NCI-H1694 treated with DMSO at 0.1 percent for 48 hours (cell line): ENCODE measurements around the gene ITPR2.

Source experiments
- DNase-seq: peaks from one replicate; lab custom pipeline; 2025; lab: John Stamatoyannopoulos, UW

The ITPR2 gene

DNA sequence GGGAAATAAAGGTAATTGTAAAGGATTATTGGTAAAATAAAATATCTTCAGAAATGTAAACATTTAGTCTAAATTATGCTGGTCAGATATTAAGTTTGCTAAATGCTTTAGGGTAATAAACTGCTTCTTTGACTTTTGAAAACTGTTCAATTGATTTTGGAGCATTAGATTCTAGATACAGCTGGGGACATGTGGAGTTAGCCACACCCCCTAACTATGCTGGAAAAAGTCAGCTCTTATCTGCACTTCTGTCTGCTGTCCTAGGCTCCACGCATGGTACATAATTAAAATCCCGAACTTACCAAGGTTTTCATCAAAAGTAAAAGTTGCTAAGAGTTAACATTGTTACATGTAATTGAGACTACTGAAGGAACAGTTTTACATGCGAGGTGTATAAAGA lies 78.8 kb downstream of the ITPR2 start:
- DNase-seq, result no peak

DNA sequence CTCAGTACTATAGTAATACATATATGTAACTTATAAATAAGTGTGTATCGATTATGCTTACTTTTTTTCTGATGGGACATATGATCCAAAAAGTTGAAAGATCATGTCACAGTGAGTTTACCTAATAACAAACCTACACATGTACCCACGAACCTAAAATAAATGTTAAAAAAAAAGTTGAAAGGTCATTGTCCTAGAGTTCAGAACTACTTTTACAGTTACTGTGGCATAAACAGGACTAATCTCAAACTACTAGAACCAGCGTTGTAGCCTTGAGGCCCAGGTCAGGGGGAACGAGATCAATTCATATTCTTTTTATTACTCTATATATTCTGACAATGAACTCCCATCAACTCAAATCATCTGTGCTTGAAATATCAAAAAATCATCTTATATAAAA lies 81.8 kb downstream of the ITPR2 start:
- DNase-seq, result no peak

DNA sequence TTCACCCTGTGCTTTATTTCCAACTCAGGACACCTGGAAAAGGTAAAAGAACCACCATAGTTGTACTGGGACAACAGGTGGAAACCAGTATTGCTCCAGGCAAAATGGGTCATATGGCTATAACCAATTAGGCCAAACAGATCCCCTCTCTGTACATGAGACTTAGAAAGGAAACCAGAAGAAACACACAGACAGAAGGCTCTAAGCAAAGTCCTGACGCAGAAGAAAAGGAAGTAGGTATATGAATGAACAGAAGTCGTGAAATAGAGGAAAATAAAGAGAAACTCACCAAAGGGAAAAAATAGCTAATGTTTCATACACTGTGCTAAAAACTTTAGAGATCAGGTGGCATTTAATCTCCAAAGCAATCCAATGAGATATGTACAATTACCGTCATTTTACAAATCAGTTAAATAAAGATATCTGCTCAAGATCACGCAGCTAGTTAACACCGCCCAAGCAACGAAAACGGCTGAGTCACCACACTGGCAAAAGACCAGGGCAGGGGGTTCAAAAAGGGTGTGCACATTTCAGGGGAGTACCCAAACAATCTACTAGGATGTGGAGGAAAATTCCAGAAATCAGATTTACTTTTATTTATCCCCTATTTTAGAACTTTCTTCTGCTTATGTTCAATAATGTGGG lies 82.3 kb downstream of the ITPR2 start:
- no peak for DNase-seq

DNA sequence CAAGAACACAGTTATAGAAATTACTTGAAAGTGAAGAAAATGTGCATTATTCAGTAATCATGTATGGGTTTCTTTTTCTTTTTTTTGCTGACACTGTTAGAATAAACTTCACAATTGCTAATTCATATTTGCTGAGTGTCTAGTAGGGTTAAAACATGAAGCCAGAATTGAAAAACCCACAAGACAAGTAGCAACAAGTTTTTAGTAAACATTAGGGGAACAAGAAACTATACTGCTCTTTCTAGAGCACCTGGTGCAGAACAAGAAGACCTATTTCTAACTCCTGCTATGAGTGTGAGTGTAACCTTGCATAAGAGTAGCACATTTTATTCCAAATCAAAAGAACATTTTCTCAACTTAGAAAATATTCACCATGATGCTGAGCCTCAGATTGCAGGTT lies 83.2 kb downstream of the ITPR2 start:
- DNase-seq, result no peak

DNA sequence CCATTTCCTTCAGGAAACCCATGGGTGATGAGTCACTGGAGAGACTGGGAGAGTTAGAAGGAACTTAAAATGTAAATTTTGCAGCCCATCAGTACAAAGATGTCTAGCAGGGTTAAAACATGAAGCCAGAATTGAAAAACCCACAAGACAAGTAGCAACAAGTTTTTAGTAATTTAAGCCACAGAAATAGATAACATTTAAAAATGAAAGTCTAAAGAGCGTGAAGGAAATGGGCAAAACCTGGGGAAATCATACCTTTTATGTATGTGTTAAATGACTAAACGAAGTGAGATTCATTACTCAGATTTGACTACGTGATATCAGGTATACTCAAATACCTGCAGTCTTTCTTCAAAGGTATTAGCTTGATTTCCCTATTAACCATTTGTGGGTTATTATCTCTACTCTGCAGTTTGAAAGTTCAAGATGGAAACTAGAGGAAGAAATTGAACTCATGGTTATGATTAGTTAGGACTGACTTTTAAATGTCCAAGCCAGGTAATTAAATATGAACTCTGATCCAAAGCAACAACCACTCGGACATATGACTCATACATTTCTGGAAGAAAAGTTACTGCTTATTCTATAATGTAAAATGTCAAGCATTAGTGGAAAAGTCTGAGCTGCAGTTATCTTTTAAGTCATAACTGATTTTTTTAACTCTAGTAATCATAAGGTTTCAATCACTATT lies 84.1 kb downstream of the ITPR2 start:
- no peak for DNase-seq

DNA sequence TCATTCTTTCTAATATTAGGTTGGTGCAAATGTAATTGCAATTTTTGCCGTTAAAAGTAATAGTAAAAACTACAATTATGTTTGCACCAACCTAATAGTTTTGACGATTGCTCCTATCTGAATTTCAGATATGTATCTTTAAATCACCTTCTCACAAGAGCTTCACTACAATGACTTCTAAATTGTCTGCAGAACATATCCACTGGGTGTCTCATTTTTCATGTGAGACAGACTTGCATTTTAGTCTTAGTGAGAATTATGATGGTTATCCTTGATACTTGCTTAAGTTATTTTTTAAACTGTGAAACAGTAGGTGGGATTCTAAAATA lies 84.6 kb downstream of the ITPR2 start:
- no peak for DNase-seq

DNA sequence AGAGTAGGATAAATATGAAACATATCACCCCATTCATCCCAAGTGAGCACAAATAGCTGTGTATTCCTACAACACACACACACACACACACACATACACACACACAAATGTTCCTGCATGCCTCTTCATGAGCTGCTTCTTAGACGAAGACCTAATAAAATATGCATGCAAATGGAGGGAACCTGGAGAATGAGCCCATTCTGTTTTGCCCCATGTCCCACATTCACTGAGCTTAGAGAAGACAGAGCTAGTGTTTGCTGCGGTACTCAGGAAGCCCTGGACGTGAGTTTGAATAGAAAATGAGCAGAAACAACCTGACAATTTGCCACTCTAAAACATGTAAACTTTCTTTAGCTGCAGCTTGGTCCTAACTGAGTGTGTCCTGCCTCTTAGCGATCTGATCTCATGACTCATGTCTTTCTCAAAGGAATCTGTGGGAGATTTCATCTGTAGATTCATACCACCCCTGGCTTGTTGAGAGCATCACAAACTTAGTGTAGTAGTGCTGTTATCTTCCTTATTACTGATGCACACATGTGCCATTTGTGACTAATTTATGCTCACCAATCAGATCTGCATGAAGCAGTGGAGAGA lies 86.8 kb downstream of the ITPR2 start:
- DNase-seq, result no peak

DNA sequence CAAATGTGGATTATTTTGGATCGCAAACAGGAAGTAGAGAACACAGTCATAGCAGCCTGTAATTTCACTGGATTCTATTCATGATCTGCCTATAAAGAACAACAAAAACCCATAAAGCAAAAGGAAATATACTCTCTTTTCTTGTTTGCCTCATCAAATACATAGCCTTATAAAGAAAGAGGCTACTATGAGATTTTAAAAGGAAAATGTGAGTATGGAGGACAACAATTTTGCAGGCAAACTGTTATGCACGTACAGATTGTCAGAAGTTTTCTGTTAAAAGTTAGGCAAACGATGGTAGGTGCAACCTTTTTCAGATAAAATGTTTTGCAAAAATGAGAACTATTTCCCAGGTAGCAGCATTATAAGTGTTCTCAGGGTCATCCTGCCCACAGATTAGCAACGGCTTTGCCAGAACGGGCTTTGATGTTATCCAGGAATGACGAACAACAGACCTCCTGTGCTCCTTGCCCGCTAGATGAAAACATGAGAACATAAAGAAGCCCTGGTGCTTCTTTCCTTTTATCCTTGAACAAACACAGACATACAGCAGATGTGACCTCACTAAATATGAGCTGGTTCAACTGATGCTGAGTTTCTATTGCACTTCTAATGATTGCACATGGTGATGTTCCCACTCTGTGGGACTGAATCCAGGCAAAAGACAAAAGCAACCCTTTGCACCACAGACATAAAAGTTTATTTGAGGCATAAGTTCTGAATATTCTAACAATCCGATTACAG lies 88.1 kb downstream of the ITPR2 start:
- DNase-seq, result no peak

DNA sequence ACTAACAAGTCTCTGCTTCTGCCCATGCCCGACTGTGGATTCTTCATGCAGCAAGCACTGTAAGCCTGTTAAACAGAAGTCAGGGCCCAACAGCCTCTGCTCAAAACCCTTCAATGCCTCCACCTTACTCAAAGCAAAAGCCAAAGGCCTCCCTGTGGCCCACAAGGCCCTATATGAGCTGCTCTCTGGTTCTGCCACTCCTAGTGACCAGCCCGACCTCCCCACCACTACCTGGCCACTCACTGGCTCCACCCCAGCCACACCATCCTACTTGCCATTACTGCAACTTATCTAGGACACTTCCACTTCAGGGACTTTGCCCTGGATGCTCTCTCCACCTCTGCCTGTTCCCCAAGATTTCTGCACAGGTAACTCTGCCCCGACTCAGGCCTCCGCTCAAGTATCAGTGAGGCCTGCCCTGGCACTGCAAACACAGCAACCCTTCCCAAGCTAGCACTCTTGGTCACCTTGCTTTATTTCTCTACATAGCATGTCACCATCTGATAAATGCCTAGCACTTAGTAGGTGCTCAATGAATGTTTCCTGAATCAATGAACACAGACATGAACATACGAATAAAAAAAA lies 88.9 kb downstream of the ITPR2 start:
- DNase-seq, result no peak

DNA sequence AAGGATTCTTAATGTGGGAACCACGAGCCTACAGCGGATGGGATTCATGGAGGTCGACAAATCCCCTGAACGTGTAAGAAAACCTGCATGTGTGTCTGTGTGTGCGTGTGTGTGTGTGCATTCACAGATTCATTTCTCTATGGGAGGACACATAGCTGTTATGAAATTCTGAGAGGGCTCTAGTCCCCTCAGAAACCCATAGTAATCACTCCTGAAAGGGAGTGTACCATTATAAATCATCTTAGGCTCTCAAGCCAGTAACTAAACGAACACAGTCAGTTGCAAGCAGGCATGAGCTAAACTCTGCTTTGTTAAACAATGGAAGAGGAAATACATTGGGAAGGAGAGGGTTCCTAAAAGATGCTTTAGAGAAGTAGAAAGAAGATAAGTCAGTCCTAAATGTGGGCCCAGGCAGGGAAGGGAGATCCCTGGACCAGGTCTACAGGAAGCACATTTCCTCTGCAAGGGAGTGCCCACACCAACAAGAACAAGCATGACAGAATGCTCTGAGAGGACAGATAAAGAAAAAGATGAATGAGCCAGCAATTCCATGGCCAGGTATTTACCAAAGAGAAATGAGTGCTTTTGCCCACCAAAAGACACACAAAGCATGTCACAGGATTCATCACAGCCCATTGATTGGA lies 91.3 kb downstream of the ITPR2 start:
- DNase-seq, result no peak

DNA sequence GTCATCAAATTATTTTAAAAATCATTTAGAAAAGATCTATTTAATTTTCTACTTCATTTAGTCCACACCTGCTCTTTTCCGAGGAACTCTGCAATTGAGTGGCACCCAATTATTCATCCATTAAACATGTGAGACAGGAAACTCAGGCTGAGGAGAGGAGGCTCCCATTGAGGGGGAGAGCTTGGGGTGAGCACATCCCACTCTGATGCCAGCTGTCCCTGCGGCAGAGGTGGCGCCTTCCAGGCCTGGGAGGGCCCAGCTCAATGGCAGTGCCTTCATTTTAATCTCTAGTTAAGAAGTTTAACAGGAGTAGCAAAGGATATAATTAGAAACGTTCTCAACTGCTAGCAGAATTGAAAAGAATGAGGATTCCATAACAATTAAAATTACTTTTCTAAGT lies 92.0 kb downstream of the ITPR2 start:
- no peak for DNase-seq

DNA sequence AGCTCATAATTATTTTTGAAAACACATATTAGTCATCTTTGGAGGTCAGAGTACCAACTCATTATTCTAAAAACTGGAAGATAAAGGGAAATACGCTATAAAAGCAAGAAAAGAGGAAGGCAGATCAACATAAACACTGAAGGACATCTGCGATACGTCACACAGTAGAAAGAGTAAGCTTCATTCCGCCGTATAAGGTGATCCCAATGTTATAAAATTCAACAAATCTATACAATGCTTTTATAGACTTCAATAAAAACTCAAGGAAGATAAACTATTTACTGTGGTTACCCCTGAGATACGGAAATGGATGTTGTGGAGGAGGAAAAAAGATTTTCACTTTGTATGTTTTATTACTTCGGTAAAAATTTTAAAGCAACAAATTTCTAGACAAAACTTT lies 92.6 kb downstream of the ITPR2 start:
- DNase-seq, result no peak

DNA sequence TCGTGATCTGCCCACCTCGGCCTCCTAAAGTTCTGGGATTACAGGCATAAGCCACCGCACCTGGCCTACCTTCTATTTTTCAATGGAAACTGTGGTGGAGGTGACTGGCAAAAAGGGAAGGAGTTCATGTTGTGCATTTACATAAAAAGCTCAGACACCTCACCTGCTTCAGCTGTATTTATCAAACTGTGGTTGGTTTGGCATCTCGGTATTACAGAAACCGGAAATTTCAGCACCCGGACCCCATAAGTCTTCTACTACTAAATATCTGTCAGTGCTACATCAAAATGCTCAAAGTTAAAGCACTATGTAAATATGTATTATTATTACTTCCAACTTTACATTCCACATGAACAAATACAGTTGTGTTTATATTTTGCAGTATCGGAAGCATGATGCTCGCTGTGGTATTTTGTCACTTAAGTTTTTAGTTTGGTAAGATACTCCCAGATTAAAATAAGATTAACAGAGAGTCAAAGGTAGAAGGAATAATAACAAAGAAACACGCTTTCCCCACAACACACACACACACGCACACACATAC lies 95.4 kb downstream of the ITPR2 start:
- no peak for DNase-seq

DNA sequence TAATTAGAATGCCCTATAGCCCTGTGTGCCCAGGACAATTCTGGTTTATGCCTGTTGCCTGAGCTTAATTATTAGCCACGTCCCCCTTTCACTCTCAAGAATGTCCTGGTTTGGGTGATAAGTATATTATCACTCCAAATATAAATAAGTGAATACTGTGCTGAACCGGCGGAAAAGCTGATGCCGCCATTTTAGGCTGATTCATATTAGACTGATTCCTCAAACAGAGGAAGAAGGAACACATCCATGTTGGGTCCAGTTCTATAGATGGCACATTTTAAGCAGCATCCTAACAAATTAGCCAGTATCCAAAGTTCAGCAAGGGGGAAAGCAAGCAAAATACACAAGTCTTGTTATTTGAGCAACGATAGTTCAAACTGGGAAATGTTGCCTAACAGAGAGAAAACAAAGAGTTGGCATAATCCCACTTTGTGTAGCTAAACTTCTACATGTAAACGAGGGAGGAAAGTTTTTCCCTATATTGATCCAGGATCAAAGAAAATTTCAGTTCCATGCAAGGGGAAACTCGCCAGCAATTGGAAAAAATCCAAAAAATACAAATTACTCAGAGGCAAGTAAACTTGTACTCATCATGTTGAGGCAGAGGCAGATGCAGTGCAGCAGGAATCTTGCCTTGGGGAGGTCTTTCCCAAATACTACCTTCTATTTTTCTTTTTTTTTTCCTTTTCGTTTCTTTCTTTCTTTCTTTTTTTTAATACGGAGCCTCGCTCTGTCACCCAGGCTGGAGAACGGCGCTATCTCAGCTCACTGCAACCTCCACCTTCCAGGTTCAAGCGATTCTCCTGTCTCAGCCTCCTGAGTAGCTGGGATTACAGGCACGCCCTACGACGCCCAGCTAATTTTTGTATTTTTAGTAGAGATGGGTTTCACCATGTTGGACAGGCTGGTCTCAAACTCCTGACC lies 96.2 kb downstream of the ITPR2 start:
- DNase-seq, result no peak

DNA sequence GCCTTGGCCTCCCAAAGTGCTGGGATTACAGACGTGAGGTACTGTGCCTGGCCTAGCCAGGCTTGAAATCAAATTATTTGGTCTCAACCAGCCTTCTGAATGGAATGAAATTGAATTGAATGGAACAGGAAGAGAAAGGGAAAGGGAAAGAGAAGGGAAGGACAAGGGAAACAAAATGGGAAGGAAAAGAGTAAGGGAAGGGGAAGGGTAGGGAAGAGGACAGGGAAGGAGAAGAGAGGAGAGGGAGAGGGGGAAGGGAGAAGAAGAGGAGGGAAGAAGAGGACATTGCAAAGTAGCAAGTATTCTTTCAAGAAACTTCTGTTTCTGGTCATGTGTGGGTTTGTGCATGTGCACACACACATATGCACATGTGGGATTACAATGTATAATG lies 97.8 kb downstream of the ITPR2 start:
- DNase-seq, result no peak

DNA sequence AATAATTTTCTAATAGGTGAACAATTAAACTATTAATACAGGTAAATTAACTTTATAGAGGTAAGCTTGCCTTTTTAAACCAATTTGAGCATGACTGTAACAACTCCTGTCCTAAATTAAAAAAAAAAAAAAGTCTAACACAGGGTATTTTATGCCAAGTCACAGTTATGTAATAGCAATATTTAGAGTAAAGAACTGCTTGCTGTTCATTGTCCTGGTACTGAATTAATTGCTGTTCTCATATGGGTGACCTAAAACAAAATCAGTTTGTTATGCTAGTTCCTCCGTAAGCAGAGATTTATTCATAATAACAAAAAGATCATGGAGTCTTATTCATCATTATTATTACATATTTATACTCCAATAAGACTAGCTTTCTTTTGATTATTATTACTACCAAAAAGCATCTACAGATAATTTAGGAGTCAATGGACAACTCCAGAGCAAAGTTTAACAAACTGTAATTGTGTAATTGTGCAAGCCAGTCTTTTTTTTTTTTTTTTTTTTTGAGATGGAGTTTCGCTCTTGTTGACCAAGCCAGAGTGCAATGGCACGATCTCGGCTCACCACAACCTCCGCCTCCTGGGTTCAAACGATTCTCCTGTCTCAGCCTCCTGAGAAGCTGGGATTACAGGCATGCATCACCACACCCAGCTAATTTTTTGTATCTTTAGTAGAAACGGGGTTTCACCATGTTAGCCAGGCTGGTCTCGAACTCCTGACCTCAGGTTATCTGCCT lies 98.3 kb downstream of the ITPR2 start:
- no peak for DNase-seq

DNA sequence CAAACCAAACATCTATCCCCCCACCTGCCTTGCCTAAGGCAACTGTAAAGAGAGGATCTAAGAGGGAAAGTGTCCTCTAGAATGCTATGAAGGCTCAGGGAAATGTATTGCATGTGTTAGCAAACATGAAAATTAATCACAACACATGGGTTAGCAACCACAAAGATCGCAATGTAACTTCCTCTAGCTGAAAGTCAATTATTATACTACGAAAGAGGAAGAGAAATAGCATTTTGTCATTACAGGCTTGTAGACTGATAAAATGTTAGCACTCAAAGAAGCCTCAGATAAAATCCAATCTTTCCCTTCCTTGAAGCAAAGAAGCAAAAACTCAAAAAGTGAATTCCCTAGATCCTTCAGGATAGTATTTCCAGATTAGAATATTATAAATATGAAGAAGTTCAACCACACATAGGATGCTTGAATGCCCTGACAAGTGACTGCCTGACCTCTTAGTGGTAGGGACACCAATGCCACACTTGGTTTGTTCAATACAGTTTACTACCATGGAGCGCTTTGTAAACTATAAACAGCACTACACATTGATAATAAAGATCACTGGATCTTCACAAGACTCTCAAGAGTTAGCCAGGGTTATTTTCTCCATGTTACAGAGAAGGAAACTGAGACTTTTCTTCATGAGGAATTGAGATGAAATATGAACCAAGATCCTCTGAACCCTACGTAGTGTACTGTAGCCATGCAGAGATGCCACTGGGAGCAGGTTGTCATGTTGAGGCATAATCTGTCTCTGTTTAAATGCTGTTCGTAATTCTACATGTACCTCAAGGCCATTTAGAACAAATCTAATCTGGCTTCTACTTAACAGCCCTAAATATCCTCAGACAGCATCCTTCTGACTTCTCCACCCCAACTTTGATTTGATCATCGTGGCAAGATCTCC lies 100.7 kb downstream of the ITPR2 start:
- DNase-seq, result no peak

DNA sequence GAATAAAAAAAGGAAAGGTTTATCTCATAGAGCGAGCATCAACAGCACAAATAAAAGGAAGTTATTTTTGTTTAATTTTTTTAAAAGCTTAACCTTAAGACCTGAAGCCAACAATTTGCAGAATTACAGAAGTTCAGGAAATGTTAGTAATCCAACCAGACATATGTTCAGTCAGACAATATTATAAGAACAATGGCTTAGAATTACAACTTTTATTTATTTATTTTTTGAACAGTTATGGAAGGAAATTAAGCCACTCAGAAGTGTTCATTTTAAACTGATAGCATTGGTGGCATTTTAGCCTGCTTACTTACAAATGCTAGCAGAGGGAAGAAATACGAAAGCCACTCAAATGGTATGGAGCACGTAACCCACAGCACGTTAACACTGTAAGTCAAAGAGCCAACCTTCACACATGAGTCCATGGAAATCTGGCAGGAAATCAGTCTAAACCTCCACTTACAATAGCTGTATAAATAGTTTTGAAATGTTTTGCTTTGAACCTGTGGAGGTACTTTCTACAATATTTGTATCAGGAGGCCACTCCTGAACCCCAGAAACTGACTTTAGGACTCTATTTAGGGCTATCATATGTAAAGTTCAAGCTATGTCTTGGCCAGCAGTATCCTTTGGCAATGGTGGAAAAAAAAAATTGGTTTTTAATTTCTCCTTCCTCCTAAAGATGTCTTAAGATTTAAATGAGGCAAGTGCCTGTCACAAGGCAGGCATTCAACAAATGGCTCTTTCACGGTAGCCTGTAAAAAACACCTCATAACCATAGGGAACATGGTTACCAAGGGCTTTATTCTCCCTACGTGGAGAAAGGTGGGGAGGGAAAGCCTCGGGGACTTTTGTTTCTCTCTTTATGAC lies 102.3 kb downstream of the ITPR2 start:
- no peak for DNase-seq
